ENCODE measurements around the gene FAM8A1. TPM values are rescaled to one million over a fixed set of nuclear protein-coding genes. Genes with fewer than 3 reads are reported as not detected.

Gene FAM8A1
- total and polyA plus RNA-seq, 2 of the 13 experiments (the other 11 are each of a cell fraction or from before 2014, with no cell fraction given), result 30.5 to 34.3 TPM

- WGBS (ENCODE audit: low lambda C conversion rate), result 0% methylated on average over 1 of the region's 1 CpG
- ChIA-PET POLR2A (interaction anchor here (0.8 to 1.3 kb wide), 2 partner anchors 9 to 104 kb away, joined by 3 read pairs; partner anchors contain the start of gene NUP153), CTCF (ENCODE audit: low intra/inter-chr PET ratio, low total read pairs) (no interaction called here)
- Histone ChIP-seq H3K27ac (ENCODE audit: extremely low read length, insufficient read depth, low read length) (peak overlapping the region; percentile 36), H3K79me2 (ENCODE audit: insufficient read depth, low read length) (peaks cover 21% of the 10 kb centered on the region), H3K4me2 (ENCODE audit: low read depth, low read length) (peak overlapping the region; percentile 93), H2AFZ (ENCODE audit: low read length) (no peak overlapping the region), H3K36me3 (replicated peaks in 1 of 2; ENCODE audit: control insufficient read depth in 1 of 2, insufficient read depth in 2 of 2, low read length in 2 of 2) (peaks cover 6 to 30% of the 10 kb centered on the region in 2 experiments), H3K4me1 (ENCODE audit: insufficient read depth, low read length) (peaks cover 34% of the 10 kb centered on the region), H3K4me3 (replicated peaks in 1 of 3; ENCODE audit: insufficient read depth in 1 of 3, low read depth in 2 of 3, low read length in 3 of 3) (peak overlapping the region in 1 of 3 experiments; percentile 99; a peak in 3 of 6 replicates), H3K27me3 (ENCODE audit: control insufficient read depth in 1 of 2, insufficient read depth in 2 of 2, low read length in 2 of 2) (no peaks in the 10 kb centered on the region; a peak in 1 of 5 replicates), H4K20me1 (ENCODE audit: insufficient read depth, low read length) (no peaks in the 10 kb centered on the region), H3K9ac (ENCODE audit: insufficient read depth, low read depth, low read length) (peak overlapping the region; percentile 89; the same call in 1 of the 2 replicates), H3K9me3 (ENCODE audit: low read length) (no peaks in the 10 kb centered on the region)
- FAIRE-seq (peak; percentile 73), DNase-seq (ENCODE audit: low spot score) (peak; percentile 87), ATAC-seq (peak; percentile 2; the same call in 2 of the 3 replicates)
- intact Hi-C loops (cut with micrococcal nuclease; ENCODE audit: unreplicated experiment), result loop anchor here (5.0 kb wide), 2 partner anchors 39 to 104 kb away; partner anchors contain the start of gene NUP153
- in situ Hi-C loops (cut with HindIII; ENCODE audit: extremely low pct_ligation_motif_present, low pct_unique_long_range_greater_than_20kb), result no loop called here
- BruUV-seq (replicated peaks), result no TSS peak
- TF ChIP-seq PAWR (CRISPR knock-in tag; IDR thresholded peaks at IDR 0.05; ENCODE audit: borderline replicate concordance), result no peak
- TF ChIP-seq SYNCRIP (IDR thresholded peaks at IDR 0.05; ENCODE audit: insufficient read depth, low read depth, low read length), result no peak
- no peak for TF ChIP-seq PAF1 (CRISPR knock-in tag; IDR thresholded peaks at IDR 0.05)
- TF ChIP-seq ZNF546 (CRISPR knock-in tag; conservative IDR thresholded peaks at IDR 0.05), result no peak
- TF ChIP-seq ZNF543 (CRISPR knock-in tag; IDR thresholded peaks at IDR 0.05), result no peak
- peak; percentile 46; the same call in 1 of the 2 replicates for TF ChIP-seq HMG20A (CRISPR knock-in tag; IDR thresholded peaks at IDR 0.05; ENCODE audit: borderline replicate concordance)
- TF ChIP-seq ZNF10 (CRISPR knock-in tag; IDR thresholded peaks at IDR 0.05; ENCODE audit: borderline replicate concordance, low read depth), result no peak
- TF ChIP-seq, protein P1, sequence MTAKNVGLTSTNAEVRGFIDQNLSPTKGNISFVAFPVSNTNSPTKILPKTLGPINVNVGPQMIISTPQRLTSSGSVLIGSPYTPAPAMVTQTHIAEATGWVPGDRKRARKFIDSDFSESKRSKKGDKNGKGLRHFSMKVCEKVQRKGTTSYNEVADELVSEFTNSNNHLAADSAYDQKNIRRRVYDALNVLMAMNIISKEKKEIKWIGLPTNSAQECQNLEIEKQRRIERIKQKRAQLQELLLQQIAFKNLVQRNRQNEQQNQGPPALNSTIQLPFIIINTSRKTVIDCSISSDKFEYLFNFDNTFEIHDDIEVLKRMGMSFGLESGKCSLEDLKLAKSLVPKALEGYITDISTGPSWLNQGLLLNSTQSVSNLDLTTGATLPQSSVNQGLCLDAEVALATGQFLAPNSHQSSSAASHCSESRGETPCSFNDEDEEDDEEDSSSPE (CRISPR knock-in tag; IDR thresholded peaks at IDR 0.05), result no peak
- TF ChIP-seq ZFP36L2 (CRISPR knock-in tag; IDR thresholded peaks at IDR 0.05), result no peak
- TF ChIP-seq DNMT3B (CRISPR knock-in tag; conservative IDR thresholded peaks at IDR 0.05), result no peak
- no peak for TF ChIP-seq KDM1A (CRISPR knock-in tag; IDR thresholded peaks at IDR 0.05)
- TF ChIP-seq, protein P2, sequence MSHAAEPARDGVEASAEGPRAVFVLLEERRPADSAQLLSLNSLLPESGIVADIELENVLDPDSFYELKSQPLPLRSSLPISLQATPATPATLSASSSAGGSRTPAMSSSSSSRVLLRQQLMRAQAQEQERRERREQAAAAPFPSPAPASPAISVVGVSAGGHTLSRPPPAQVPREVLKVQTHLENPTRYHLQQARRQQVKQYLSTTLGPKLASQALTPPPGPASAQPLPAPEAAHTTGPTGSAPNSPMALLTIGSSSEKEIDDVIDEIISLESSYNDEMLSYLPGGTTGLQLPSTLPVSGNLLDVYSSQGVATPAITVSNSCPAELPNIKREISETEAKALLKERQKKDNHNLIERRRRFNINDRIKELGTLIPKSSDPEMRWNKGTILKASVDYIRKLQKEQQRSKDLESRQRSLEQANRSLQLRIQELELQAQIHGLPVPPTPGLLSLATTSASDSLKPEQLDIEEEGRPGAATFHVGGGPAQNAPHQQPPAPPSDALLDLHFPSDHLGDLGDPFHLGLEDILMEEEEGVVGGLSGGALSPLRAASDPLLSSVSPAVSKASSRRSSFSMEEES (CRISPR knock-in tag; IDR thresholded peaks at IDR 0.05), result no peak
- TF ChIP-seq ZNF180 (CRISPR knock-in tag; IDR thresholded peaks at IDR 0.05; ENCODE audit: borderline replicate concordance, low read depth), result no peak
- no peak for TF ChIP-seq FOXK1 (CRISPR knock-in tag; IDR thresholded peaks at IDR 0.05; ENCODE audit: borderline replicate concordance, low read depth)
- no peak for TF ChIP-seq ATAD3A (CRISPR knock-in tag; IDR thresholded peaks at IDR 0.05)
- TF ChIP-seq XBP1 (CRISPR knock-in tag; IDR thresholded peaks at IDR 0.05), result no peak
- TF ChIP-seq, protein P3, sequence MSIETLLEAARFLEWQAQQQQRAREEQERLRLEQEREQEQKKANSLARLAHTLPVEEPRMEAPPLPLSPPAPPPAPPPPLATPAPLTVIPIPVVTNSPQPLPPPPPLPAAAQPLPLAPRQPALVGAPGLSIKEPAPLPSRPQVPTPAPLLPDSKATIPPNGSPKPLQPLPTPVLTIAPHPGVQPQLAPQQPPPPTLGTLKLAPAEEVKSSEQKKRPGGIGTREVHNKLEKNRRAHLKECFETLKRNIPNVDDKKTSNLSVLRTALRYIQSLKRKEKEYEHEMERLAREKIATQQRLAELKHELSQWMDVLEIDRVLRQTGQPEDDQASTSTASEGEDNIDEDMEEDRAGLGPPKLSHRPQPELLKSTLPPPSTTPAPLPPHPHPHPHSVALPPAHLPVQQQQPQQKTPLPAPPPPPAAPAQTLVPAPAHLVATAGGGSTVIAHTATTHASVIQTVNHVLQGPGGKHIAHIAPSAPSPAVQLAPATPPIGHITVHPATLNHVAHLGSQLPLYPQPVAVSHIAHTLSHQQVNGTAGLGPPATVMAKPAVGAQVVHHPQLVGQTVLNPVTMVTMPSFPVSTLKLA (IDR thresholded peaks at IDR 0.05), result no peak
- TF ChIP-seq PBX2 (CRISPR knock-in tag; IDR thresholded peaks at IDR 0.05), result no peak
- TF ChIP-seq ARID2 (CRISPR knock-in tag; IDR thresholded peaks at IDR 0.05; ENCODE audit: borderline replicate concordance), result no peak
- no peak for TF ChIP-seq TSC22D2 (CRISPR knock-in tag; IDR thresholded peaks at IDR 0.05; ENCODE audit: borderline replicate concordance)
- TF ChIP-seq, protein P4, sequence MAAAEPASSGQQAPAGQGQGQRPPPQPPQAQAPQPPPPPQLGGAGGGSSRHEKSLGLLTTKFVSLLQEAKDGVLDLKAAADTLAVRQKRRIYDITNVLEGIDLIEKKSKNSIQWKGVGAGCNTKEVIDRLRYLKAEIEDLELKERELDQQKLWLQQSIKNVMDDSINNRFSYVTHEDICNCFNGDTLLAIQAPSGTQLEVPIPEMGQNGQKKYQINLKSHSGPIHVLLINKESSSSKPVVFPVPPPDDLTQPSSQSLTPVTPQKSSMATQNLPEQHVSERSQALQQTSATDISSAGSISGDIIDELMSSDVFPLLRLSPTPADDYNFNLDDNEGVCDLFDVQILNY (CRISPR knock-in tag; conservative IDR thresholded peaks at IDR 0.05), result no peak
Measured at GRCh38 chr6:17602888-17603287, 2.8 kb downstream of the FAM8A1 start.
